SK-N-SH treated with all-trans-retinoic acid at 6 μM for 48 hours (cell line): ENCODE measurements around the gene CHKA.
"Not testable (repeated sequence)": the region's sequence is repeated elsewhere in the genome, so short reads cannot be mapped to it uniquely, and the experiment has no call there.

Experiments used
- ATAC-seq: fragments of 200-7000 bp; cut with Tn5 transposase; 3 replicates; pipeline ENCODE4 v1.9.1; 2020; ENCODE audit warnings: mild to moderate bottlenecking, moderate library complexity
- ARNTL ChIP-seq: fragments of 450-650 bp; formaldehyde crosslinking; IDR thresholded peaks from 2 replicates; pipeline ENCODE4 v1.5.0; 2020; ENCODE audit warnings: low read depth, mild to moderate bottlenecking, moderate library complexity, borderline replicate concordance
- CREB5 ChIP-seq: fragments of 250-450 bp; sonication (Bioruptor Pico); IDR thresholded peaks from 2 replicates; pipeline ENCODE4 v1.5.1; 2020; ENCODE audit warnings: low read depth, mild to moderate bottlenecking, moderate library complexity
- CSDC2 ChIP-seq: fragments of 250-450 bp; sonication (Bioruptor Pico); IDR thresholded peaks from 2 replicates; pipeline ENCODE4 v1.5.0; 2020; ENCODE audit warnings: mild to moderate bottlenecking, moderate library complexity
- CSRNP3 ChIP-seq: fragments of 250-450 bp; sonication (Bioruptor Pico); IDR thresholded peaks from 2 replicates; pipeline ENCODE4 v1.5.1; 2021; ENCODE audit warnings: mild to moderate bottlenecking, moderate library complexity
- ESRRG ChIP-seq: fragments of 250-450 bp; sonication (Bioruptor Pico); IDR thresholded peaks from 2 replicates; pipeline ENCODE4 v1.6.1; 2021; ENCODE audit warnings: mild to moderate bottlenecking
- GLIS3 ChIP-seq: fragments of 250-450 bp; sonication (Bioruptor Pico); IDR thresholded peaks from 2 replicates; pipeline ENCODE4 v1.5.0; 2020; ENCODE audit warnings: mild to moderate bottlenecking, moderate library complexity
- ISL1 ChIP-seq: fragments of 250-450 bp; sonication (Bioruptor Pico); IDR thresholded peaks from 2 replicates; pipeline ENCODE4 v2.1.2; 2022; ENCODE audit warnings: mild to moderate bottlenecking, moderate library complexity
- PATZ1 ChIP-seq: fragments of 250-450 bp; sonication (Bioruptor Pico); IDR thresholded peaks from 2 replicates; pipeline ENCODE4 v1.8.0; 2020; ENCODE audit warnings: mild to moderate bottlenecking, moderate library complexity, borderline replicate concordance
- POU6F1 ChIP-seq: fragments of 250-450 bp; sonication (Bioruptor Pico); IDR thresholded peaks from 2 replicates; pipeline ENCODE4 v1.8.0; 2021; ENCODE audit warnings: low read depth, mild to moderate bottlenecking, moderate library complexity, borderline replicate concordance
- PPARA ChIP-seq: fragments of 250-450 bp; sonication (Bioruptor Pico); IDR thresholded peaks from 2 replicates; pipeline ENCODE4 v1.5.0; 2020; ENCODE audit warnings: mild to moderate bottlenecking, borderline replicate concordance
- RARB ChIP-seq: fragments of 250-450 bp; sonication (Bioruptor Pico); IDR thresholded peaks from 2 replicates; pipeline ENCODE4 v1.8.0; 2021; ENCODE audit warnings: mild to moderate bottlenecking, moderate library complexity
- TCF4 ChIP-seq: fragments of 250-450 bp; sonication (Bioruptor Pico); IDR thresholded peaks from 2 replicates; pipeline ENCODE4 v1.8.0; 2021; ENCODE audit warnings: mild to moderate bottlenecking, moderate library complexity, borderline replicate concordance
- TOX ChIP-seq: fragments of 250-450 bp; sonication (Bioruptor Pico); IDR thresholded peaks from 2 replicates; pipeline ENCODE4 v1.8.0; 2021; ENCODE audit warnings: mild to moderate bottlenecking, moderate library complexity, borderline replicate concordance
- TSHZ2 ChIP-seq: fragments of 250-450 bp; sonication (Bioruptor Pico); IDR thresholded peaks from 2 replicates; pipeline ENCODE4 v1.5.0; 2020; ENCODE audit warnings: mild to moderate bottlenecking, moderate library complexity
- ZC3H10 ChIP-seq: fragments of 250-450 bp; sonication (Bioruptor Pico); IDR thresholded peaks from 2 replicates; pipeline ENCODE4 v1.5.1; 2021; ENCODE audit warnings: mild to moderate bottlenecking, moderate library complexity
- ZFP3 ChIP-seq: fragments of 250-450 bp; sonication (Bioruptor Pico); IDR thresholded peaks from 2 replicates; pipeline ENCODE4 v1.5.0; 2020; ENCODE audit warnings: mild to moderate bottlenecking, moderate library complexity
- ZFP30 ChIP-seq: fragments of 450-650 bp; formaldehyde crosslinking; IDR thresholded peaks from 2 replicates; pipeline ENCODE4 v1.5.0; 2022; ENCODE audit warnings: mild to moderate bottlenecking, moderate library complexity
- ZNF565 ChIP-seq: fragments of 450-650 bp; formaldehyde crosslinking; conservative IDR thresholded peaks from 2 replicates; pipeline ENCODE4 v1.5.0; 2020; ENCODE audit warnings: low read depth, mild to moderate bottlenecking, moderate library complexity
- ZNF70 ChIP-seq: fragments of 450-650 bp; formaldehyde crosslinking; IDR thresholded peaks from 2 replicates; pipeline ENCODE4 v1.5.0; 2020; ENCODE audit warnings: mild to moderate bottlenecking, moderate library complexity
- ZNF8 ChIP-seq: fragments of 450-650 bp; formaldehyde crosslinking; IDR thresholded peaks from 2 replicates; pipeline ENCODE4 v1.5.0; 2020; ENCODE audit warnings: mild to moderate bottlenecking, moderate library complexity

Gene CHKA

GRCh38 chr11:68096962-68097361 lies 24.2 kb downstream of the CHKA start (continued):
- TF ChIP-seq TSHZ2: no peak

GRCh38 chr11:68093565-68093964 lies 27.6 kb downstream of the CHKA start:
- no peak for TF ChIP-seq PPARA (CRISPR knock-in tag)
- no peak for TF ChIP-seq RARB (CRISPR knock-in tag)
- no peak for TF ChIP-seq CREB5 (CRISPR knock-in tag)
- no peak for TF ChIP-seq PATZ1 (CRISPR knock-in tag)
- TF ChIP-seq ZC3H10: no peak
- TF ChIP-seq CSDC2 (CRISPR knock-in tag): no peak
- TF ChIP-seq TCF4 (CRISPR knock-in tag): no peak
- no peak for TF ChIP-seq GLIS3
- TF ChIP-seq ZNF8 (CRISPR knock-in tag): no peak
- TF ChIP-seq ZFP30 (CRISPR knock-in tag): no peak
- no peak for TF ChIP-seq CSRNP3 (CRISPR knock-in tag)
- no peak for TF ChIP-seq ISL1
- no peak for TF ChIP-seq ZNF565 (CRISPR knock-in tag)
- TF ChIP-seq TOX: no peak
- TF ChIP-seq ZNF70: no peak
- TF ChIP-seq TSHZ2: no peak
- no peak for TF ChIP-seq ZFP3 (CRISPR knock-in tag)
- no peak for TF ChIP-seq ESRRG (CRISPR knock-in tag)
- TF ChIP-seq ARNTL: no peak
- no peak for TF ChIP-seq POU6F1 (CRISPR knock-in tag)
- no peak for ATAC-seq

GRCh38 chr11:68092946-68093345 lies 28.2 kb downstream of the CHKA start:
- ATAC-seq: not testable (repeated sequence)
